WERI-Rb-1 (cell line): ENCODE measurements around the gene SERPINA5.

Source experiments
- DNase-seq: peaks from one replicate; pipeline ENCODE4 v3.0.0-alpha.2; 2020
- H3K27ac ChIP-seq: fragments of 250-450 bp; sonication (Bioruptor Pico); 2 replicates; pipeline ENCODE4 v1.5.1; 2020; ENCODE audit warnings: mild to moderate bottlenecking, moderate library complexity
- H3K27me3 ChIP-seq: fragments of 250-450 bp; sonication (Bioruptor Pico); 2 replicates; pipeline ENCODE4 v1.5.1; 2021; ENCODE audit warnings: mild to moderate bottlenecking, low read depth, moderate library complexity; ENCODE audit not compliant: insufficient read depth, severe bottlenecking
- H3K36me3 ChIP-seq: fragments of 250-450 bp; sonication (Bioruptor Pico); 2 replicates; pipeline ENCODE4 v1.5.1; 2020; ENCODE audit warnings: mild to moderate bottlenecking, moderate library complexity
- H3K4me3 ChIP-seq: 2 replicates; pipeline ENCODE4 v1.5.1; 2011; ENCODE audit warnings: low read depth, mild to moderate bottlenecking, control low read depth, low read length
- H3K9me3 ChIP-seq: fragments of 250-450 bp; sonication (Bioruptor Pico); 2 replicates; pipeline ENCODE4 v1.5.1; 2021; ENCODE audit warnings: mild to moderate bottlenecking, moderate library complexity; ENCODE audit not compliant: severe bottlenecking
- CTCF ChIP-seq: IDR thresholded peaks from 2 replicates; pipeline ENCODE4 v1.5.1; 2011; ENCODE audit warnings: low read depth, mild to moderate bottlenecking, control low read depth, inconsistent platforms, low read length

The SERPINA5 gene

GRCh38 chr14:94543449-94544124, 37.6 kb upstream of the SERPINA5 start:
- H3K27ac ChIP-seq = no peak overlapping the region
- no peak overlapping the region for H3K4me3 ChIP-seq
- no peak for DNase-seq
- H3K27me3 ChIP-seq = peaks cover 50% of the 10 kb centered on the region
- no peaks in the 10 kb centered on the region for H3K36me3 ChIP-seq
- TF ChIP-seq CTCF = no peak
- no peaks in the 10 kb centered on the region for H3K9me3 ChIP-seq

- Histone ChIP-seq H3K9me3 (no peaks in the 10 kb centered on the region), H3K27ac (no peak overlapping the region), H3K36me3 (no peaks in the 10 kb centered on the region), H3K4me3 (no peak overlapping the region), H3K27me3 (peaks cover 50% of the 10 kb centered on the region)
- TF ChIP-seq CTCF = no peak
- DNase-seq = no peak
Observed at GRCh38 chr14:94544726-94545125, 36.5 kb upstream of the SERPINA5 start.

GRCh38 chr14:94545131-94545841, 35.9 kb upstream of the SERPINA5 start:
- H3K27me3 ChIP-seq = peaks cover 53% of the 10 kb centered on the region
- no peaks in the 10 kb centered on the region for H3K9me3 ChIP-seq
- no peaks in the 10 kb centered on the region for H3K36me3 ChIP-seq
- H3K27ac ChIP-seq = no peak overlapping the region
- no peak for DNase-seq
- TF ChIP-seq CTCF = no peak
- no peak overlapping the region for H3K4me3 ChIP-seq

- no peaks in the 10 kb centered on the region for H3K36me3 ChIP-seq
Observed at GRCh38 chr14:94547151-94547680, 34.0 kb upstream of the SERPINA5 start.

GRCh38 chr14:94547726-94548125, 33.5 kb upstream of the SERPINA5 start:
- H3K36me3 ChIP-seq = no peaks in the 10 kb centered on the region
- no peaks in the 10 kb centered on the region for H3K9me3 ChIP-seq
- H3K4me3 ChIP-seq = no peak overlapping the region
- no peak for DNase-seq
- no peak for TF ChIP-seq CTCF
- H3K27me3 ChIP-seq = peaks cover 67% of the 10 kb centered on the region
- H3K27ac ChIP-seq = no peak overlapping the region

More at GRCh38 chr14:94547151-94547680, 34.0 kb upstream of the SERPINA5 start:
- TF ChIP-seq CTCF = no peak
- H3K4me3 ChIP-seq = no peak overlapping the region
- no peak for DNase-seq
- peaks cover 63% of the 10 kb centered on the region for H3K27me3 ChIP-seq
- no peak overlapping the region for H3K27ac ChIP-seq
- H3K9me3 ChIP-seq = no peaks in the 10 kb centered on the region
